ENCODE measurements around the gene HADHA. TPM values are rescaled to one million over a fixed set of nuclear protein-coding genes. Genes with fewer than 3 reads are reported as not detected.
A peak's percentile ranks its signal among the peaks of the same experiment; 100 is the strongest.

HADHA gene
- total RNA-seq, 4 donors from 2014 or later, result 93.8 to 151 (median 110) TPM

DNA sequence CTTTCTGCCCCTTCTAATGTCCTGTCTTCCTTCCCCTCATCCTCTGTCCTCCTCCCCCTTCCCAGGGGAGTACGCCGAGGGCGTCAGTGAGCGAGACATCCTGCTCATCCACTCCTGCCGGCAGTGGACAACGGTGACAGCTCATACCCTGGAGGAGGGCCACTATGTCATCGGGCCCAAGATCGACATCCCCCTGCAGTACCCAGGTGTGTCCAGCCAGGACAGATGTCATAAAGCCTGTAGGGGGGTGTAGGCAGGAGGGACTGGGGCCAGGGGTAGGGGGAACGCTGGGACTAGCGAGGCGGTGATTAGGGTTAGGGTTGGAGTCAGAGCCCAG lies 68.2 kb downstream of the HADHA start:
- peaks cover 0 to 11% of the 10 kb centered on the region in 2 donors for H3K4me1 ChIP-seq
- no peak for DNase-seq
- peaks cover 17 to 18% of the 10 kb centered on the region in 2 donors for H3K27me3 ChIP-seq
- H3K27ac ChIP-seq, result no peak overlapping the region
- intact Hi-C loops (cut with DNase I; ENCODE audit: low total_unique reads), result no loop called here
- H3K9me3 ChIP-seq, result no peaks in the 10 kb centered on the region
- H3K4me3 ChIP-seq, result no peak overlapping the region
- H3K36me3 ChIP-seq, result no peaks in the 10 kb centered on the region
- TF ChIP-seq CTCF (IDR thresholded peaks at IDR 0.05), result no peak
- no peak for TF ChIP-seq POLR2A (IDR thresholded peaks at IDR 0.05)

DNA sequence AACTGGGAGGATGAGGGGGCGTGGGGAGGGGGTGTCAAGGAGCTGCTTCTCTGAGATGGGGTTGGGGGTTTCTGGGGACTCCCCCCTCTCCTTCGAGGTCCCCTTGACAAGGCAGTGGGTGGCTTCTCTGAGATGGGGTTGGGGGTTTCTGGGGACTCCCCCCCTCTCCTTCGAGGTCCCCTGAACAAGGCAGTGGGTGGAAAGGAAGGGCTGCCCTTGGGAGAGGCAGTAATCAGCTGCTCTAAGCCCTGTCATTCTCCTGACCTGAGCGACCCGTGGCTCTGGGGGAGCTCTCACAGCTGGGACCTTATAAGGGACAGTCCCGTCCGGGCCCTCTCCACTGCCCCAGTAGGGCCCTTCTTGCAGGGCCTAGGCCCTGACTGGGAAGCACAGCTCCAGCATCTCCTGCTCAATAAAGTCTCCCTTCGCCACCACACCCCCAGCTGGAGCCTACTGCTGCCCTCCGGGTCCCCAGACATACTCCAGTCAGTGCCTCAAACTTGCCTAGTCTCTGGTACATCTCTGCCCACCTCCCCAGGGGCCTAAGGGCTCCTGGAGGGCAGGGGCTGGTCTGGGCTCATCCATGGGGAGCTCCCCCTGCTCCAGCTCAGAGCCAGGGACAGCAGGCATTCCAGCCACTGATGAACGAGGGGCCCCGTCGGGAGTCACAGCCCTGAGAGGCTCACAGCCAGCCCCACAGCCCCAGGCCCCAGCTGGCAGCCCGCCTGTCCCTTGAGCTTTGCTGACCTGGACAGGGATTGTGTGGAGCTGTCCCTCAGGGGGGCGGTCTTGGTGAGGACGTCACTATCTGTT lies 68.8 kb downstream of the HADHA start:
- Histone ChIP-seq H3K4me3 (no peak overlapping the region), H3K4me1 (peaks cover 0 to 11% of the 10 kb centered on the region in 2 donors), H3K27me3 (peaks cover 17 to 18% of the 10 kb centered on the region in 2 donors), H3K36me3 (no peaks in the 10 kb centered on the region), H3K27ac (no peak overlapping the region), H3K9me3 (no peaks in the 10 kb centered on the region)
- no peak for DNase-seq
- intact Hi-C loops (cut with DNase I; ENCODE audit: low total_unique reads), result no loop called here
- no peak for TF ChIP-seq POLR2A (IDR thresholded peaks at IDR 0.05)
- TF ChIP-seq CTCF (IDR thresholded peaks at IDR 0.05), result no peak

GRCh38 chr2:26174691-26175465 lies 69.6 kb downstream of the HADHA start:
- H3K9me3 ChIP-seq, result no peaks in the 10 kb centered on the region
- H3K4me3 ChIP-seq, result no peak overlapping the region
- H3K27ac ChIP-seq, result no peak overlapping the region
- intact Hi-C loops (cut with DNase I; ENCODE audit: low total_unique reads), result no loop called here
- H3K27me3 ChIP-seq, result peaks cover 17 to 18% of the 10 kb centered on the region in 2 donors
- no peaks in the 10 kb centered on the region for H3K36me3 ChIP-seq
- no peak for TF ChIP-seq POLR2A (IDR thresholded peaks at IDR 0.05)
- no peak for TF ChIP-seq CTCF (IDR thresholded peaks at IDR 0.05)
- peaks cover 0 to 11% of the 10 kb centered on the region in 2 donors for H3K4me1 ChIP-seq
- DNase-seq, result no peak

GRCh38 chr2:26173776-26174482 lies 70.5 kb downstream of the HADHA start:
- H3K27ac ChIP-seq, result no peak overlapping the region
- DNase-seq, result no peak
- H3K9me3 ChIP-seq, result no peaks in the 10 kb centered on the region
- intact Hi-C loops (cut with DNase I; ENCODE audit: low total_unique reads), result no loop called here
- H3K36me3 ChIP-seq, result no peaks in the 10 kb centered on the region
- peaks cover 17 to 18% of the 10 kb centered on the region in 2 donors for H3K27me3 ChIP-seq
- TF ChIP-seq CTCF (IDR thresholded peaks at IDR 0.05), result no peak
- no peak for TF ChIP-seq POLR2A (IDR thresholded peaks at IDR 0.05)
- H3K4me1 ChIP-seq, result peaks cover 0 to 11% of the 10 kb centered on the region in 2 donors
- peak overlapping the region in 1 of 2 donors; percentile 31 for H3K4me3 ChIP-seq
